ENCODE results near the gene KIAA1328. TPM values are rescaled to one million over a fixed set of nuclear protein-coding genes. Genes with fewer than 3 reads are reported as not detected.

KIAA1328 gene
- total RNA-seq, 1 donor from 2014 or later = 9.2 TPM

- DNase-seq (ENCODE audit: low spot score) = no peak
- H3K27ac Mint-ChIP-seq (ENCODE audit: unreplicated experiment) = no peak overlapping the region
Observed at GRCh38 chr18:36818652-36819051, 10.3 kb upstream of the KIAA1328 start.

GRCh38 chr18:36819621-36820020 lies 9.3 kb upstream of the KIAA1328 start:
- no peak for DNase-seq (ENCODE audit: low spot score)
- no peak for TF ChIP-seq CTCF (IDR thresholded peaks at IDR 0.05; ENCODE audit: unreplicated experiment)
- Mint-ChIP-seq H3K27me3 (ENCODE audit: unreplicated experiment) (peaks cover 2% of the 10 kb centered on the region), H3K4me1 (ENCODE audit: unreplicated experiment) (no peaks in the 10 kb centered on the region), H3K36me3 (ENCODE audit: low read depth, unreplicated experiment) (peaks cover 13% of the 10 kb centered on the region), H3K9me3 (ENCODE audit: unreplicated experiment) (no peaks in the 10 kb centered on the region), H3K27ac (ENCODE audit: unreplicated experiment) (no peak overlapping the region), H3K4me3 (ENCODE audit: unreplicated experiment) (no peak overlapping the region)

More at GRCh38 chr18:36818652-36819051, 10.3 kb upstream of the KIAA1328 start:
- Mint-ChIP-seq H3K4me3 (ENCODE audit: unreplicated experiment) (no peak overlapping the region), H3K27me3 (ENCODE audit: unreplicated experiment) (no peaks in the 10 kb centered on the region), H3K9me3 (ENCODE audit: unreplicated experiment) (no peaks in the 10 kb centered on the region), H3K36me3 (ENCODE audit: low read depth, unreplicated experiment) (peaks cover 20% of the 10 kb centered on the region), H3K4me1 (ENCODE audit: unreplicated experiment) (no peaks in the 10 kb centered on the region)
- no peak for TF ChIP-seq CTCF (IDR thresholded peaks at IDR 0.05; ENCODE audit: unreplicated experiment)

- no peak for DNase-seq (ENCODE audit: low spot score)
- no peak for TF ChIP-seq CTCF (IDR thresholded peaks at IDR 0.05; ENCODE audit: unreplicated experiment)
- Mint-ChIP-seq H3K27ac (ENCODE audit: unreplicated experiment) (no peak overlapping the region), H3K36me3 (ENCODE audit: low read depth, unreplicated experiment) (peaks cover 13% of the 10 kb centered on the region), H3K4me3 (ENCODE audit: unreplicated experiment) (no peak overlapping the region), H3K27me3 (ENCODE audit: unreplicated experiment) (peaks cover 2% of the 10 kb centered on the region), H3K4me1 (ENCODE audit: unreplicated experiment) (no peaks in the 10 kb centered on the region), H3K9me3 (ENCODE audit: unreplicated experiment) (no peaks in the 10 kb centered on the region)
Observed at GRCh38 chr18:36821681-36822080, 7.2 kb upstream of the KIAA1328 start.

GRCh38 chr18:36825526-36825925 lies 3.4 kb upstream of the KIAA1328 start:
- TF ChIP-seq CTCF (IDR thresholded peaks at IDR 0.05; ENCODE audit: unreplicated experiment) = no peak
- peaks cover 2% of the 10 kb centered on the region for H3K27me3 Mint-ChIP-seq (ENCODE audit: unreplicated experiment)
- H3K4me1 Mint-ChIP-seq (ENCODE audit: unreplicated experiment) = peaks cover 20% of the 10 kb centered on the region
- DNase-seq (ENCODE audit: low spot score) = no peak
- no peaks in the 10 kb centered on the region for H3K9me3 Mint-ChIP-seq (ENCODE audit: unreplicated experiment)
- H3K36me3 Mint-ChIP-seq (ENCODE audit: low read depth, unreplicated experiment) = peaks cover 4% of the 10 kb centered on the region
- no peak overlapping the region for H3K4me3 Mint-ChIP-seq (ENCODE audit: unreplicated experiment)
- H3K27ac Mint-ChIP-seq (ENCODE audit: unreplicated experiment) = no peak overlapping the region

- DNase-seq (ENCODE audit: low spot score) = no peak
- Mint-ChIP-seq H3K9me3 (ENCODE audit: unreplicated experiment) (no peaks in the 10 kb centered on the region), H3K4me3 (ENCODE audit: unreplicated experiment) (no peak overlapping the region), H3K27ac (ENCODE audit: unreplicated experiment) (no peak overlapping the region), H3K4me1 (ENCODE audit: unreplicated experiment) (peaks cover 20% of the 10 kb centered on the region), H3K27me3 (ENCODE audit: unreplicated experiment) (peaks cover 2% of the 10 kb centered on the region), H3K36me3 (ENCODE audit: low read depth, unreplicated experiment) (peaks cover 4% of the 10 kb centered on the region)
- TF ChIP-seq CTCF (IDR thresholded peaks at IDR 0.05; ENCODE audit: unreplicated experiment) = no peak
Observed at GRCh38 chr18:36826556-36826955, 2.4 kb upstream of the KIAA1328 start.

All from endothelial cell (in vitro differentiated cells).